ENCODE results near the gene KCNH3. TPM values are rescaled to one million over a fixed set of nuclear protein-coding genes. Genes with fewer than 3 reads are reported as not detected.

The KCNH3 gene
- total RNA-seq, 1 donor from 2014 or later: not detected

DNA sequence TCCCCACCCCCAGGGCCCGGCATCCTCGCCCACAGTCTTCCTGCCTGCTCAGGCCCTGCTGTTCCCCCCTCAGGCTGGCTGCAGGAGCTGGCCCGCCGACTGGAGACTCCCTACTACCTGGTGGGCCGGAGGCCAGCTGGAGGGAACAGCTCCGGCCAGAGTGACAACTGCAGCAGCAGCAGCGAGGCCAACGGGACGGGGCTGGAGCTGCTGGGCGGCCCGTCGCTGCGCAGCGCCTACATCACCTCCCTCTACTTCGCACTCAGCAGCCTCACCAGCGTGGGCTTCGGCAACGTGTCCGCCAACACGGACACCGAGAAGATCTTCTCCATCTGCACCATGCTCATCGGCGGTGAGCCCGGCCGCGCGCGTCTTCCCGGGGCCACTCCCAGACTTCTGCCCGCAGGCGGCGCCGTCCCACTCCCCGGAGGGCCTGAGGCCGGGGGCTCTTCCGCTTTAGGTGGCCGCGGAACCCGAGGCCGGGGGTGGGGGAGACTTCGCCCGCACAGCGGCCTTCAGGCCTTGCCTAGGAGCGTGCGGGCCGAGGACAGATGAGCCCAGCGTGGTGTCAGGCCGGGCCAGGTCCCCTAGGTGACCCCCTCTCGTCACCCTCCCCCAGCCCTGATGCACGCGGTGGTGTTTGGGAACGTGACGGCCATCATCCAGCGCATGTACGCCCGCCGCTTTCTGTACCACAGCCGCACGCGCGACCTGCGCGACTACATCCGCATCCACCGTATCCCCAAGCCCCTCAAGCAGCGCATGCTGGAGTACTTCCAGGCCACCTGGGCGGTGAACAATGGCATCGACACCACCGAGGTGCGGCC lies 10.2 kb downstream of the KCNH3 start:
- no peak overlapping the region for H3K27ac Mint-ChIP-seq
- H3K27me3 Mint-ChIP-seq (ENCODE audit: insufficient read depth, low read depth): peaks cover 25% of the 10 kb centered on the region
- Histone ChIP-seq H3K27me3 (peaks cover 88% of the 10 kb centered on the region), H2AFZ (replicated peaks) (peak overlapping the region; percentile 99), H3K9ac (no peak overlapping the region), H3K79me2 (ENCODE audit: low read depth) (no peaks in the 10 kb centered on the region), H3K27ac (no peak overlapping the region), H3F3A (ENCODE audit: low read depth) (peaks cover 6% of the 10 kb centered on the region), H4K20me1 (ENCODE audit: low read depth) (no peaks in the 10 kb centered on the region), H3K4me3 (peak overlapping the region; percentile 29), H3K4me2 (peak overlapping the region; percentile 70), H3K4me1 (peaks cover 11% of the 10 kb centered on the region), H3K36me3 (no peaks in the 10 kb centered on the region), H3K9me3 (ENCODE audit: low read depth) (no peaks in the 10 kb centered on the region)
- peaks cover 2% of the 10 kb centered on the region for H3K36me3 Mint-ChIP-seq
- TF ChIP-seq, protein P1, sequence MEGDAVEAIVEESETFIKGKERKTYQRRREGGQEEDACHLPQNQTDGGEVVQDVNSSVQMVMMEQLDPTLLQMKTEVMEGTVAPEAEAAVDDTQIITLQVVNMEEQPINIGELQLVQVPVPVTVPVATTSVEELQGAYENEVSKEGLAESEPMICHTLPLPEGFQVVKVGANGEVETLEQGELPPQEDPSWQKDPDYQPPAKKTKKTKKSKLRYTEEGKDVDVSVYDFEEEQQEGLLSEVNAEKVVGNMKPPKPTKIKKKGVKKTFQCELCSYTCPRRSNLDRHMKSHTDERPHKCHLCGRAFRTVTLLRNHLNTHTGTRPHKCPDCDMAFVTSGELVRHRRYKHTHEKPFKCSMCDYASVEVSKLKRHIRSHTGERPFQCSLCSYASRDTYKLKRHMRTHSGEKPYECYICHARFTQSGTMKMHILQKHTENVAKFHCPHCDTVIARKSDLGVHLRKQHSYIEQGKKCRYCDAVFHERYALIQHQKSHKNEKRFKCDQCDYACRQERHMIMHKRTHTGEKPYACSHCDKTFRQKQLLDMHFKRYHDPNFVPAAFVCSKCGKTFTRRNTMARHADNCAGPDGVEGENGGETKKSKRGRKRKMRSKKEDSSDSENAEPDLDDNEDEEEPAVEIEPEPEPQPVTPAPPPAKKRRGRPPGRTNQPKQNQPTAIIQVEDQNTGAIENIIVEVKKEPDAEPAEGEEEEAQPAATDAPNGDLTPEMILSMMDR (IDR thresholded peaks at IDR 0.05): peak; percentile 56
- TF ChIP-seq EZH2phosphoT487 (IDR thresholded peaks at IDR 0.05): peak; percentile 26
- peak; percentile 42 for TF ChIP-seq EZH2 (IDR thresholded peaks at IDR 0.05)
- H3K4me1 Mint-ChIP-seq: peaks cover 19% of the 10 kb centered on the region
- peak; percentile 75 for DNase-seq (ENCODE audit: low spot score)
- H3K9me3 Mint-ChIP-seq: peaks cover 2% of the 10 kb centered on the region
- no peak overlapping the region for H3K4me3 Mint-ChIP-seq

DNA sequence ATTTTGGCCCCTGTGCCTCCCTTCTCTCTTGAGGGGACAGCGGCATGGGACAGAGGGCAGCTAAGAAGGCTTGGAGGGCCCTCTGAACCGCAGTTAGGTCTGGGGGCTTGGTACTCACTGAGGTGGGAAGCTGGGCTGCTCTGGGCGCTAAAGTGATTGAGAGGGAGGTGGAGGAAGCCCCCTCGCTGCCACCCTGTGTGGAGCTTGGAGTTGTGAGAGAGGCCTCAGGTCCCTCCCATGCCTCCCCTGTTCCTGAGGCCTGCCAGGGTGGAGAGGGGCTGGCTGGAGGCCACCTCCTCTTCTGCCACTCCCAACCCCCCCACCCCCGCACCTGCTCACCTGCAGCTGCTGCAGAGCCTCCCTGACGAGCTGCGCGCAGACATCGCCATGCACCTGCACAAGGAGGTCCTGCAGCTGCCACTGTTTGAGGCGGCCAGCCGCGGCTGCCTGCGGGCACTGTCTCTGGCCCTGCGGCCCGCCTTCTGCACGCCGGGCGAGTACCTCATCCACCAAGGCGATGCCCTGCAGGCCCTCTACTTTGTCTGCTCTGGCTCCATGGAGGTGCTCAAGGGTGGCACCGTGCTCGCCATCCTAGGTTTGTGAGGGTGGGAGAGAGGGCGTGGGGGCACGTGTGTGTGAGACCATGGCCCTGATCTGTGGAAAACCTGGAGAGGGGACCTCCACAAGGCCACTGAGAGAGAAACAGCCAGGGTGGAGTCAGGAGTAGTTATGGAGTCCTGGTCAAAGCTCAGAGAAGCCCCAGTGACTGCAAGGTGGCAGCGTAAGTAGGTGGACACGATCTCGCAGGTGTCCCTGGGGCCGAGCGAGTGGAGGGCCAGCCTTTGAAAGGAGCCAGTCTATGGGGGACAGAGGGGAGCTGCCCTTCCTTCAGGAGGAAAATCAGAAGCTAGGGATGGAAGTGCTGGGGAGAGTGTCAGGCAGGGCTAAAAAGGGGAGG lies 11.2 kb downstream of the KCNH3 start:
- Histone ChIP-seq H2AFZ (replicated peaks) (peak overlapping the region; percentile 99), H3K4me3 (no peak overlapping the region)
- H3K27ac Mint-ChIP-seq: no peak overlapping the region

DNA sequence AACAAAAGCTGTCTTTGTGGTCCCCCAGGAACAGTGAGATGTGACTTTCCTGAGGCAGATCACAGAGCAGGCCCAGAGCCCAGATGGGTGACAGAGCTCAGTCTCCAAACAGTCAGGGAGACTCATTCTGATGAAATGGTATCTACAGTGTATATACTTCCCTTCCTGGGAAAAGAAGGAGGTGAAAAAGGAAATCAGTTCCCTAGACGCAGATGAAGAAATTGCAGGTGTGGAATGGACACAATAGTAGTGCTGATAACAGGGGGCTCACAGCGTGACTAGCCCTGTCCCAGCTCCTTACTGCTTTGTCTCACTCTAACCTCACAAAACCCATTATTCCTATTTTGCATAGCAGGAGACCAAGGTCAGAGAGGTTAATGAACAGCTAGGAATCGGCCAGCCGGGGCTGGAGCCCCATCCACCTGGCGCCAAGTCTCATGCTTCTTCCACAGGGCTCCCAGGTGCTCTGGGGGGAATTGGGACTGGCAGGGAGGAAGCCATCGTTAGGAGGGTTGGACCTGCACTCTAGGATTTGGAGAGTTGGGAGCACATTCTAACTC lies 11.9 kb downstream of the KCNH3 start:
- Histone ChIP-seq H3K27me3 (peaks cover 71% of the 10 kb centered on the region), H3K4me2 (peak overlapping the region; percentile 33), H3K9ac (no peak overlapping the region), H3K79me2 (ENCODE audit: low read depth) (no peaks in the 10 kb centered on the region), H3K9me3 (ENCODE audit: low read depth) (no peaks in the 10 kb centered on the region), H3K4me3 (no peak overlapping the region), H2AFZ (replicated peaks) (no peak overlapping the region), H3K27ac (no peak overlapping the region), H3K4me1 (peaks cover 8% of the 10 kb centered on the region), H4K20me1 (ENCODE audit: low read depth) (no peaks in the 10 kb centered on the region), H3F3A (ENCODE audit: low read depth) (peaks cover 6% of the 10 kb centered on the region), H3K36me3 (no peaks in the 10 kb centered on the region)
- Mint-ChIP-seq H3K36me3 (no peaks in the 10 kb centered on the region), H3K4me3 (peak overlapping the region; percentile 7), H3K4me1 (peaks cover 13% of the 10 kb centered on the region), H3K27ac (no peak overlapping the region), H3K9me3 (no peaks in the 10 kb centered on the region), H3K27me3 (ENCODE audit: insufficient read depth, low read depth) (peaks cover 15% of the 10 kb centered on the region)
- TF ChIP-seq EZH2phosphoT487 (IDR thresholded peaks at IDR 0.05): no peak
- no peak for TF ChIP-seq EZH2 (IDR thresholded peaks at IDR 0.05)
- TF ChIP-seq, protein P1 (IDR thresholded peaks at IDR 0.05): no peak
- DNase-seq (ENCODE audit: low spot score): no peak

More for the DNA sequence above, 11.2 kb downstream of the KCNH3 start:
- Histone ChIP-seq H3K9me3 (ENCODE audit: low read depth) (no peaks in the 10 kb centered on the region), H3K9ac (no peak overlapping the region), H4K20me1 (ENCODE audit: low read depth) (no peaks in the 10 kb centered on the region), H3K27ac (no peak overlapping the region), H3K4me1 (peaks cover 8% of the 10 kb centered on the region), H3K36me3 (no peaks in the 10 kb centered on the region), H3K79me2 (ENCODE audit: low read depth) (no peaks in the 10 kb centered on the region), H3K27me3 (peaks cover 79% of the 10 kb centered on the region), H3K4me2 (no peak overlapping the region), H3F3A (ENCODE audit: low read depth) (peaks cover 6% of the 10 kb centered on the region)
- H3K9me3 Mint-ChIP-seq: peaks cover 1% of the 10 kb centered on the region
- TF ChIP-seq, protein P1 (IDR thresholded peaks at IDR 0.05): no peak
- TF ChIP-seq EZH2 (IDR thresholded peaks at IDR 0.05): no peak
- H3K4me3 Mint-ChIP-seq: no peak overlapping the region
- H3K36me3 Mint-ChIP-seq: peaks cover under 1% of the 10 kb centered on the region
- peaks cover 20% of the 10 kb centered on the region for H3K27me3 Mint-ChIP-seq (ENCODE audit: insufficient read depth, low read depth)
- no peak for DNase-seq (ENCODE audit: low spot score)
- peaks cover 17% of the 10 kb centered on the region for H3K4me1 Mint-ChIP-seq

Measured in neural progenitor cell (in vitro differentiated cells).